ENCODE results near the gene CHIC2.
"Not testable (repeated sequence)": the region's sequence is repeated elsewhere in the genome, so short reads cannot be mapped to it uniquely, and the experiment has no call there.

Gene CHIC2

DNA sequence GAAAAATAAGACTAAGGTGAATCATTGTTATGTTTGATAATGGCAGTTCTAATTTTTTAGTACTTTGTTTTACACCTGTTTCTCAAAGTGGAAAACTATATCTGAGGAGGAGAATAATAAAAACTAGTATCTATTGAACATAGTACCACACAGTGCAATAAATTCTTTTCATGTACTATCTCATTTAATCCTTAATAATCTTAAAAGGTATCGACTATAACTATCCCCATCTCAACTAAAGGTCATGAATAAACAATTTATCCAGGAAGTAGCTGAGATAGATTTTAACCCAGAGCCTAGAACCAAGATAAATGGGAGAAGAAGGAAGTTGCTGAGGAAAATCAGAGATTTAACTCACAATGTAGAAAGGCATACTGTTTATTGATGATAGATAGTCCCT lies 2.5 kb downstream of the CHIC2 start:
- no peak for DNase-seq (ENCODE audit: low read depth, low spot score)

DNA sequence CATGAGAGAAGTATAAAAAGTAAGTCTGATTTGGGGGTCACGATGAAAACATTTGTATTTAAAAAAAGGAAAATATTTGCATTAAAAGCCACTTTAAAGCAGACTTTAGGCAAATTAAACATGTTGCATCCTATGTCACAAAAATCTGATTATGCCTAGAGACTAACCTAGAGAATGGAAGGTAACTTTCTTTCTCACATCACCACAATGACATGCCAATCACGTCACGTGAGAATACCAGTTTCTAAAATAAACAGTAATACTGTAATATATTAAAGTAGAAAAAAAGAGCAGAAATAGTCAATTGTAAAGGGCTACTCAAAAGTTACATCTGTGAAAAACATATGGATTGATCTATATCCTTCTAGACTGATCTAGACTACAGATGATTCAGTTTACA lies 3.3 kb downstream of the CHIC2 start:
- no peak for DNase-seq (ENCODE audit: low read depth, low spot score)

DNA sequence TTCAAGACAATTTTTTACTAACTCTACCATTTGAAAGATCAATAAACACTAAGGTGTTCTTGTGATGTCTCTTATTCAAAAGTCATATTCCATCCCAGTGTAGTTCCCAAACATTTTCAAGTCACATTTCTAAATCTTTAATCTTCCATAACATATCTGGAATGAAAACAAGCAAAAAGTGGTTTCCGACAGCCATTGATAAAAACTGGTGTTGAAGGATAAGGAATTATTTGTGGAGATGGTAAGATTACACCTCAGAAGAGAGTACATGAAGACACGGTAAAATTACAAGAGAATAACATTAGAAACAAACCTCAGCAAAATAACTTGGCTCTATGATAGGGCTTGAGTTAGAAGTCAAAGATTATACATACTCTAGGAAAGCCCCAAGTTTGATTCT lies 4.3 kb downstream of the CHIC2 start:
- DNase-seq (ENCODE audit: low read depth, low spot score), result no peak

DNA sequence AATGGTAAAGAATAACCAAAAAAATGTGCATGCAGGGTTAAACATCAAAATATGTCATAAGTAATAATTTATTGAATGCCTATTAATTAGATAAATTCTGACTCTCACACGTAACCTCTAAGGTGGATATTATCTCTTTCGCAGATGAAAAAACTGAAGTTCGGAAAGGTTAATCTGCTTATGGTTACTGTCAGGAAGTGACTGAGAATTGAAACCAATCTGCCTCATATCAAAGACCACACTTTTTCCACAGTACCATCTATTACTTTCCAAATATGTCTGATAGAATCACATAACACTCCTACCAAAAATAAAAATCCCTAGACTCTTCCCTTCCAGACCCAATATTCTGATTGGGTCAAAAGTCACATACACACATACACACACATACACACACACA lies 6.2 kb downstream of the CHIC2 start:
- DNase-seq (ENCODE audit: low read depth, low spot score), result no peak

DNA sequence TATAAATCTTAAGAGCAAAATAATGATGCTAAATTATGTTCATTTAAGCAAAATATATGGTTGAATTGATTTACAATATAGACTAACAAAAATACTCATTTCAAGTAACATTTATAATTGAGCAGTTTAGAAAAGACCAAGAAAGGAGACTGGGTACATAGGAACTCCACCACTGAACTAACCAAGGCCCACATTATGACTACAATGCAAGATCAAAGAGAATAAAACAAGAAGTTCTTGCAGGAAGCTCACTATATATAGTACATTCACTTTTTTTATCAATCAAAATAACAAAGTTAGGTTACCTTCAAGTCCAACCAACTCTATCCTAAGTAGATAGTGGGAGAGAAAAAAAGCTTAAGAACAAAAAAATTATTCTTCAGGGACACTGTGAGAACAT lies 8.0 kb downstream of the CHIC2 start:
- no peak for DNase-seq (ENCODE audit: low read depth, low spot score)

DNA sequence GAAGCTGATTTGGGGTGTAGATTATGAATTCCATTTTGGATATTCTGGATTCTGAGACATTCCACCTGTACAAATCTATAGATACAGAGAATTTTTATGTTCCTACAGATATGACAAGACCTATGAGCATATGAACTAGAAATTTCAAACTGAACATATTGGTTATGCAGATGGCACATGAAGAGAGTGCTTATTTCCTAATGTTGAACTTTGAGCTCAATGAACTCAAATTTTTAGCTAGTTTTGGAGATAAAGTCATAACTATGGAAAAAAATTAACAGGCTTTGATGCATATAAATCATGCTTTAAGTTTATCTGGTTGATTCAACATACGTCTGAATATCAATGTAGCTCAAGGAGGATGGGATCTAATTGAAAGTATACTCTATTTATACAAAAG lies 8.9 kb downstream of the CHIC2 start:
- DNase-seq (ENCODE audit: low read depth, low spot score), result no peak

DNA sequence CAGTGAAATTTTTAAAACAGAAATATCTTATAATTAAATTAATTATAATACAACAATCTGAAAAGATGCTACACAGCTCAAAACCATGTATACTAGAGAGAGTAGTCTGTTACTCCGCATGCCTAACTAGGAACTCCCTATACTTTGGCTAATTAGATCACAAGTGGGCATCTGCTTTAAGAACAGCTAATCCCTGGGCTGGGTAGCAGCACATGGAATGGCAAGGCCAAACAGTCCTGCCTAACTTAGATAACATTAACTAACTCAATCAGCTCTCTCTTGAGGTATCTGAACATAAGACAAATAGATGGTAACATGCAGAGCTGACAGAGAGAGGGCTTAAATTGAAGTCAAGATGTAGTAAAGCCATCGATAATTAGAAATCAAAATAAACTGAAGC lies 9.9 kb downstream of the CHIC2 start:
- DNase-seq (ENCODE audit: low read depth, low spot score), result no peak

DNA sequence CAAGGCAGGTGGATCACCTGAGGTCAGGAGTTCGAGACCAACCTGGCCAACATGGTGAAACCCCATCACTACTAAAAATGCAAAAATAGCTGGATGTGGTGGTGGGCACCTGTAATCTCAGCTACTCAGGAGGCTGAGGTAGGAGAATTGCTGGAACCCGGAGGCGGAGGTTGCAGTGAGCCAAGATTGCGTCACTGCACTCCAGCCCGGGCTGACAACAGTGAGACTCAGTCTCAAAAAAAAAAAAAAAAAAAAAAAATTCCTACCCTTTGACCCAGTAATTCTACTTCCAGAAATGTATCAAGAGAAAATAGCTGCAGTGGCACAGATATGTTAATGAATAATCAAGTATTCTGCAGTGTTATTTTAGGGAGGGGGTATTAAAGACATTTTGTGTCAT lies 11.1 kb downstream of the CHIC2 start:
- DNase-seq (ENCODE audit: low read depth, low spot score), result not testable (repeated sequence)

DNA sequence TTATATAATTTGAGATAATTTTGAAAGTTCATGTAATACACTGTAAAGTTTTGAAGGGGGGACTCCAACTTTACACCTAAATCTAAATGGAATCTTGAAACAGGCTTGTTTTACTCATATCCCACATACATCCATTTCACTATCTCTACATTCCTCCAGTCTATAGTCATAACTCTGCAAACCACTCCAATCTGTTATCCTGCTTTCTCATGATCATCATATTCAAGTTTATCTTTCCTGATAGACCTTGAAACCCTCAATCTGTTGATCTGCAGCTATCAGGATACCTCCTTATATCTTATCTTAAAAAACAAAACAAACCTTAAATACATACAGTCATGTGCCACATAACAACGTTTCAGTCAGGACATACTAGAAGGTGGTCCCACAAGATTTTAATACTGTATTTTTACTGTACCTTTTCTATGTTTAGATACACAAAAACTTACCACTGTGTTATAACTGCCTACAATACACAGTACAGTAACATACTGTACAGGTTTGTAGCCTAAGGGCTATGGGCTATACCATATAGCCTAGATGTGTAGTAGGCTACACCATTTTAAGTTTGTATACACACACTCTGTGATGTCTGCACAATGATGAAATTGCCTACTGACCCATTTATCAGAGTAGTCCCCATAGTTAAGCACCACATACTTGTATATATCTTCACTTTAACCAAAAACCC lies 14.0 kb downstream of the CHIC2 start:
- DNase-seq (ENCODE audit: low read depth, low spot score), result no peak

DNA sequence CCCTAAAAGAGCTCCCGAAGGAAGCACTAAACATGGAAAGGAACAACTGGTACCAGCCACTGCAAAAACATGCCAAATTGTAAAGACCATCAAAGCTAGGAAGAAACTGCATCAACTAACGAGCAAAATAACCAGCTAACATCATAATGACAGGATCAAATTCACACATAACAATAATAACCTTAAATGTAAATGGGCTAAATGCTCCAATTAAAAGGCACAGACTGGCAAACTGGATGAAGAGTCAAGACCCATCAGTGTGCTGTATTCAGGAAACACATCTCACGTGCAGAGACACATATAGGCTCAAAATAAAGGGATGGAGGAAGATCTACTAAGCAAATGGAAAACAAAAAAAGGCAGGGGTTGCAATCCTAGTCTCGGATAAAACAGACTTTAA lies 20.8 kb downstream of the CHIC2 start:
- not testable (repeated sequence) for DNase-seq (ENCODE audit: low read depth, low spot score)

DNA sequence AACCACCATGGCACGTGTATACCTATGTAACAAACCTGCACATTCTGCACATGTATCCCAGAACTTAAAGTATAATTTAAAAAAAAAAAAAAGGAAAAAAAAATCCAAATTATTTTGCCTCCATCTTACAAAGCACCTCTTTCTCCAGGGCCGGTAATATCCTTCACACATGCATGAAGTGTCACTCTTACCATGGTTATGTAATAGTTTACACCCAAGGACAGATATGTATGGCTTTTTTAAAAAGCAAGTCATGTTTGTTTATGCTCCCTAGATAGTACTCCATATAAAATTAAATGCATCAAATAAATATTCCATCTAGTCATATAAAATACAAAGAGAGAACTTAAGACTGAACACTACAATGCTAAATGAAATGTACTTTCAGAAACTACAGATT lies 22.5 kb downstream of the CHIC2 start:
- no peak for DNase-seq (ENCODE audit: low read depth, low spot score)

DNA sequence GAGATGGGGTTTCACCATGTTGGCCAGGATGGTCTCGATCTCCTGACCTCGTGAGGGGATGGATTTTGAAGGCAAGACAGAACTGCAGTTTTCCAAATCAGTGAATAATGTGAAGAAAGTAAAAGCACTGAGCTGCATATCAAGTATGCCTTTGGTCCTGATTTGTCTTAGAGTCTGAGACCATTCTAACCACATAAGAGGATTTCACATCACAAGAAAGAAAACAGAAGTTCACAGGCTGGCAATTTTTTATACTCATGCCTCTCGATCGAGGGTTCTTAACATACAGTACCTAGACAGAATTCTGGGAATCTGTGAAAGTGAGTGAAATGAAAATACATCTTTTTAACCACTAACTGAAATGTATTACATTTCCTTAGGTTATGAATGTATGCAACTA lies 23.3 kb downstream of the CHIC2 start:
- no peak for DNase-seq (ENCODE audit: low read depth, low spot score)

DNA sequence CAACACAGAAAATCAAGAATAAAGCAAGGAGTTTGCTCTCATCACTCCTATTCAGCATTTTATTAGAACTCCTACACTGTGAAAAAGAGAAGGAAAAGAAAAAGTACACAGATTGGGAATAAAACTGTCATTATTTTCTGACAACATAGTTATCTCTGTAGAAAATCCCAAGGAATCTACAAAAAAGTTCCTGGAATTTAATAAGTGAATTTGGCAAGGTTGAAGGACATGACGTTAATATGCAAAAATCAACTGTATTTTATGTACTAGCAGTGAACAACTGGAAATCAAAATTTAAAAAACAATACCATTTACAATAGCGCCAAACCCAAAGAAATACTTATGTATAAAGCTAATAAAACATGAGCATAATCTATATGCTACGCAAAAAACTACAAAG lies 26.3 kb downstream of the CHIC2 start:
- no peak for DNase-seq (ENCODE audit: low read depth, low spot score)

DNA sequence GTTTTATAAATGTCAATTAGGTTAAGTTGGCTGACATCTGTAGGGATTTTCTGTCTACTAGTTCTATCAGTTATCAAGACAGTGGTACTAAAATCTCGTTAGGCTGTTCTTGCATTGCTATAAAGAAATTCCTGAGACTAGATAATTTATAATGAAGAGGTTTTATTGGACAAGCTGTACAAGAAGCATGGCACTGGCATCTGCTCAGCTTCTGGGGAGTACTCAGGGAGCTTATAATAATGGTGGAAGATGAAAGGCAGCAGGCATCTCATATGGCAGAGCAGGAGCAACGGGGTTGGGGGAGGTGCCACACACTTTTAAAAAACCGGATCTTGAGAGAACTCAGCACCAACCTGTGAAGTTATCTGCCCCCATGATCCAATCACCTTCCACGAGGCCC lies 28.2 kb downstream of the CHIC2 start:
- no peak for DNase-seq (ENCODE audit: low read depth, low spot score)

DNA sequence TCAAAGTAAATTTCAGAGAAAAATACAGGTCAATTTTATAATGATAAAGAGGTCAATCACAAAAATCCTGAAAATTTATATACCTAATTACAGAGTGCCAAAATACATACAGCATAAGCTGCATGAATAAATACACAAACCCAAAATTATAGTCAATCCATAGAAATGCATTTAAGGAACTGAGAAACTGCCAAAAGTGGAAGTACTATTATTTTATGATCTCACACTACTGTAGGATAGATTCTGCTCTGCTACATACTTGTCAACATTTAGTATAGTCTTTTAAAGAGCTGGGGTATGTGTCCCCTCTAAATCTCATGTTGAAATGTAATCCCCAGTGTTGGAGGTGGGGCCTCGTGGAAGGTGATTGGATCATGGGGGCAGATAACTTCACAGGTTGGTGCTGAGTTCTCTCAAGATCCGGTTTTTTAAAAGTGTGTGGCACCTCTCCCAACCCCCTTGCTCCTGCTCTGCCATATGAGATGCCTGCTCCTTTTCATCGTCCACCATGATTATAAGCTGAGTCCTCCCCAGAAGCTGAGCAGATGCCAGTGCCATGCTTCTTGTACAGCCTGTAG lies 31.8 kb downstream of the CHIC2 start:
- no peak for DNase-seq (ENCODE audit: low read depth, low spot score)

DNA sequence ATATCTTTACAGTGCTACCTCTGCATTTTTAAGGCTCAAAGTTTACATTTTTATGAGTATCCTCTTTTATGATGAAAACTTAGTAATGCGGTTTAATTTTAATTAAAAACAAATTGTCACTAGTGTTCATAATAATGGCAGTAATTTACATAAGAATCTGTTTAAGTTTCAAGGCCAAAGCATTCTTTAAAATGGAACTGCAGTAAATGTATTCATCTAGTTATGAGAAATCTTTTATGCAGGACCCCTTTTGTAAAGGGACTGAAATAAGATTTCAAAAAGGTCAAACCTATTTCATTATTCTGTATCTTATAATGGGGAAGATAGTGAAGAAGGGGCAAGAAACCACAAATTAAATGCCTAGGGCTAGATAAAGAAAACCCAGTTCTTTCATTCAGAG lies 37.1 kb downstream of the CHIC2 start:
- no peak for DNase-seq (ENCODE audit: low read depth, low spot score)

DNA sequence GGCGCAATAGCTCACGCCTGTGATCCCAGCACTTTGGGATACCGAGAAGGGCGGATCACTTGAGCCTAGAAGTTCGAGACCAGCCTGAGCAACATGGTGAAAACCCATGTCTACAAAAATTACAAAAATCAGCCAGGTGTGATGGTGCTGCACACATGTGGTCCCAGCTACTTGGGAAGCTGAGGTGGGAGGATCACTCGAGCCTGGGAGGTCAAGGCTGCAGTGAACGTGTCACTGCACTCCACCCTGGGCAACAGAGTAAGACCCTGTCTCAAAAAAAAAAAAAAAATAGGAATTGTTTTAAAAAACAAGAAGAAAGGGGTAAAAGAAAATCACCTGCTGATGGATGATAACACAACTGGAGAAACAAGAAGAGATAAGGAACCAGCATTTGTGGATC lies 38.8 kb downstream of the CHIC2 start:
- no peak for DNase-seq (ENCODE audit: low read depth, low spot score)

DNA sequence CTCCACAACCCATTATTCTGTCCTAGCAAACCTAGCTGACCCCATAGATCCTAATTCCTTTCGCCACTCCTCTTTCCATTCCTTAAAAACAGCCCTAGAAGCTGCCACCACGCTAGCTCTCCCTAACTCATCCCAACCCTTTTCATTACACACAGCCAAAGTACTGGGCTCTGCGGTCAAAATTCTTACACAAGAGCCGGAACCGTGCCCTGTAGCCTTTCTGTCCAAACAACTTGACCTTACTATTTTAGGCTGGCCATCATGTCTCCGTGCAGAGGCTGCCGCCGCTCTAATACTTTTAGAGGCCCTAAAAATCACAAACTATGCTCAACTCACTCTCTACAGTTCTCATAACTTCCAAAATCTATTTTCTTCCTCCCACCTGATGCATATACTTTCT lies 41.4 kb downstream of the CHIC2 start:
- DNase-seq (ENCODE audit: low read depth, low spot score), result not testable (repeated sequence)

DNA sequence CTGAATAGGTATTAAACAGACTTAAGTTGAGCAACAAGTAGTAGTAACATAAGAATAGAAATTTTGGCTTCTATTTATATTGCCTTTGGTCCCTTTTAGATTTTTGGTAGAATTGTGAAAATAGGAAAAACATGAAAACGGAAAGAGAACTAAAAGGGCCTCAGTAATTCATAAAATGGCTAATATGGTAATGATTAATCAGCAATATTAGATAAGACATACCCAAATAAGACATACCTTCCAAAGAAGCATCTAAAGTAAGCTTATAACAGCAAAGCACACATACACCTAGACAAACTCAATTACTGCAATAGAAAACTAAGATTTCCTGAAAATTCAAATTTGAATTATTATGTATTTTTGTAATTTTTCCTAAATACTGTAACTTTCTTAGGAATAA lies 46.4 kb downstream of the CHIC2 start:
- DNase-seq (ENCODE audit: low read depth, low spot score), result no peak

DNA sequence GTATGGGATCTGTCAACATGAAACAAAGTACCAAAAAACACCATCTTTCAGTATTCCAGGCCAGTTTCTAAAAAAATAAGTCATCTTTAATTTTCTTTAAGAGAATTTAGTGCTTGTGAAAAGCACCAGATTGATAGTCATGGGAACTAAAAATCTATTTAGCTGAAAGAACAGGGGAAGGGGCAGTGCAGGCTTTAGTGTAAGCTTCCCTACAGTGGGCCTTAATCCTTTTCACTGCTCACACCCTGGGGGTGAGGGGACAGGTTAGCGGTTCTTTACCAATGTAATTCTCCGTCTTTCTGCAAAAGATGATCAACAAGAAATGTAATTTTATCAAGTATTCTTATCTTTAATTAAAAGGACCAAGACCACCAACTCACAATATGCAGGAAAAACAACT lies 47.1 kb downstream of the CHIC2 start:
- DNase-seq (ENCODE audit: low read depth, low spot score), result no peak

DNA sequence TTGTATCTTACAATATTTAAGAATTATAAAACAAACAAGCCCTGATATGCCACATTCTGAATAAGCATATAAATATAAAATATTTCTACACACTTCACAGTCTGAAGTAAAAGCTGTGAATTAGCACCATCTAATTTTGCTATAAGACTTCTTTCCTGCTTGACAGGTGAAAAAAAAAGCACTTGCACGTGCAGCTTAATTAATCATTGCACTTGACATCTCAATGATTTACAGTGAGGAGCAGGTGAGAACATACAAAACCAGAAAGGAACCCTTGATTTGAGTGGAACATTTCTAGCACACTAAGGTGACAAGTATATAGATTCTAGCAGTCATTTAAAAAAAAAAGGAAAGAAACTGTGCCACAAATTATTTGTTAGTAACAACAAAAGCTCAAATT lies 47.9 kb downstream of the CHIC2 start:
- no peak for DNase-seq (ENCODE audit: low read depth, low spot score)

DNA sequence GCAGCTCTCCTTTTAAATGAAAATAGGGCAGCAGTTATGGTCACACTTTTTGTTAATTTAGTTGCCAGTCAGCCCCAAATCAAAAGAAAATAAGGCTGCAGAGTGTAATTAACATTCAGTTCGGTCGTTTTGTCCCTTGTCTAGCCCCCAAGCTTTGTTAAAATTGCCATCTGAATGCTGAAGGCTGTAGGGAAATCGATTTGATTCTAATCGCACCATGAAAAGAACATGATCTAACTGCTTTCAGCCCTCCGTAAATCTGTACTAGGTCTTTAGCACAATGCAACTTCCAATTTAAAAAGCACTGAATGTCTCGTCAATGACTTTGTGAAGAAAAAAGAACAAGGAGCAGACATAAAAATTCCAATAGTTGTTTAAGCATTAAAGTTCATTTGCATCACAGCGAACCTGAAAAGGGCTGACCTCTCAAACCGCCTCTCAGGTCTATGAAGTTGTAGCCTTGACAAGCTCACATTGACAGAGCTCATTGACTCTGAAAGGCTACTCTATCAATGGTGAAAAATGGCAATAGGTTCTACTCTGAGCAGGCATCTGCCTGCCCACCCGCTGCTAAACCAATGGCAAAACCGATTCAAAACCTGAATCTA lies 48.9 kb downstream of the CHIC2 start:
- DNase-seq (ENCODE audit: low read depth, low spot score), result no peak

DNA sequence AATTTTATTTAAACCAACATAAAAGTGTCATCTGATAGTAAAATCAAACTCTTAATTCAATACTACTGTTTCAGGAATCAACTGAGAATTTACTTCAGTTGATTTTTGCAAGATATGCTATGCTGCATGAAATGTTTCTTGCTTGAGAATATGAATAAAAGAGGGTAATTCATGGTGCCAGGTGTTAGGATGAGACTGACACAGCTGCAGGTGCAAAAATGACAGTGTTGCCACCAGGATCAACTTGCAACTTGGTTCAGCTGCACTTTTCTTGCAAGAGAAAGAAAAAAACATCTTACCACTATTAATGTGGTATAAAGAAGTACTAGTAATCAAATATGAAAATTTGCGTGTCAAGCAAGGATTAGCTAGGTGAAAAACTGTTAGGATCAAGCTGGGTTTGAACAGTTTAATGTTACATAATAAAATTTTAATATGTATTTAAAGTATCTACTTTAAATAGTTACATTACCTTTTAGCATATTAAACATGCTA lies 49.7 kb downstream of the CHIC2 start:
- no peak for DNase-seq (ENCODE audit: low read depth, low spot score)
